ENCODE results near the gene CAMKMT.

- no peak for TF ChIP-seq EZH2 (IDR thresholded peaks at IDR 0.05; ENCODE audit: low read length, unreplicated experiment)
- no peak for TF ChIP-seq CTCF (conservative IDR thresholded peaks at IDR 0.05; ENCODE audit: low read depth, low read length)
- TF ChIP-seq EZH2phosphoT487 (IDR thresholded peaks at IDR 0.05; ENCODE audit: borderline replicate concordance, low read length) = no peak
These were observed 79.5 kb downstream of the CAMKMT start for GRCh38 chr2:44441200-44441599.

Data from PC-3 (cell line).